Measurements from ENCODE around the gene SMIM33.
"Not testable (repeated sequence)": the region's sequence is repeated elsewhere in the genome, so short reads cannot be mapped to it uniquely, and the experiment has no call there.

Gene SMIM33

GRCh38 chr5:139456776-139457175, 14.0 kb upstream of the SMIM33 start:
- no peak for DNase-seq (ENCODE audit: low read depth in 2 of 3, low spot score in 2 of 3)

GRCh38 chr5:139457241-139457640, 13.6 kb upstream of the SMIM33 start:
- DNase-seq (ENCODE audit: low read depth in 2 of 3, low spot score in 2 of 3): no peak

- DNase-seq (ENCODE audit: low read depth in 2 of 3, low spot score in 2 of 3): no peak
These were observed 13.0 kb upstream of the SMIM33 start for GRCh38 chr5:139457653-139458306.

- DNase-seq (ENCODE audit: low read depth in 2 of 3, low spot score in 2 of 3): no peak
These were observed 12.0 kb upstream of the SMIM33 start for GRCh38 chr5:139458580-139459407.

- DNase-seq (ENCODE audit: low read depth in 2 of 3, low spot score in 2 of 3): no peak
These were observed 11.3 kb upstream of the SMIM33 start for GRCh38 chr5:139459451-139459934.

- no peak for DNase-seq (ENCODE audit: low read depth in 2 of 3, low spot score in 2 of 3)
These were observed 10.3 kb upstream of the SMIM33 start for GRCh38 chr5:139460455-139460854.

GRCh38 chr5:139461176-139461575, 9.6 kb upstream of the SMIM33 start:
- no peak for DNase-seq (ENCODE audit: low read depth in 2 of 3, low spot score in 2 of 3)

GRCh38 chr5:139461698-139462097, 9.1 kb upstream of the SMIM33 start:
- no peak for DNase-seq (ENCODE audit: low read depth in 2 of 3, low spot score in 2 of 3)

- no peak for DNase-seq (ENCODE audit: low read depth in 2 of 3, low spot score in 2 of 3)
These were observed 8.1 kb upstream of the SMIM33 start, which contains the start of gene ECSCR for GRCh38 chr5:139462586-139463276. Gene ECSCR, minus strand, starts transcription at chr5:139462743. Its CDS starts 73 bp downstream, at chr5:139462670.

GRCh38 chr5:139468421-139468931, 2.3 kb upstream of the SMIM33 start:
- DNase-seq (ENCODE audit: low read depth in 2 of 3, low spot score in 2 of 3): no peak

- DNase-seq (ENCODE audit: low read depth in 2 of 3, low spot score in 2 of 3): no peak
These were observed 1.7 kb downstream of the SMIM33 start for GRCh38 chr5:139472386-139473030.

GRCh38 chr5:139473105-139473504, 2.3 kb downstream of the SMIM33 start:
- DNase-seq (ENCODE audit: low read depth in 2 of 3, low spot score in 2 of 3): no peak

- no peak for DNase-seq (ENCODE audit: low read depth in 2 of 3, low spot score in 2 of 3)
These were observed 2.8 kb downstream of the SMIM33 start for GRCh38 chr5:139473565-139473964.

GRCh38 chr5:139474890-139475791, 4.3 kb downstream of the SMIM33 start:
- no peak for DNase-seq (ENCODE audit: low read depth in 2 of 3, low spot score in 2 of 3)

- DNase-seq (ENCODE audit: low read depth in 2 of 3, low spot score in 2 of 3): no peak
These were observed 5.2 kb downstream of the SMIM33 start for GRCh38 chr5:139475865-139476617.

- DNase-seq (ENCODE audit: low read depth in 2 of 3, low spot score in 2 of 3): not testable (repeated sequence)
These were observed 8.0 kb downstream of the SMIM33 start for GRCh38 chr5:139478657-139479423.

GRCh38 chr5:139479729-139480128, 8.9 kb downstream of the SMIM33 start:
- DNase-seq (ENCODE audit: low read depth in 2 of 3, low spot score in 2 of 3): not testable (repeated sequence)

- no peak for DNase-seq (ENCODE audit: low read depth in 2 of 3, low spot score in 2 of 3)
These were observed 10.3 kb downstream of the SMIM33 start for GRCh38 chr5:139481122-139481533.
